Esophagus (tissue), 2 donors: ENCODE results near the gene MTTP. TPM values are rescaled to one million over a fixed set of nuclear protein-coding genes. Genes with fewer than 3 reads are reported as not detected.

Experiments
- H3K27ac ChIP-seq, 2 donors: one replicate each; pipeline ENCODE4 v1.5.1; 2013; ENCODE audit warnings: low read depth in 2 of 2, mild to moderate bottlenecking in 2 of 2, inconsistent platforms in 1 of 2, low read length in 1 of 2, moderate library complexity in 1 of 2
- H3K27me3 ChIP-seq, 2 donors: one replicate each; pipeline ENCODE4 v1.6.1; 2013; ENCODE audit warnings: low read length in 2 of 2, control low read depth in 1 of 2, mild to moderate bottlenecking in 1 of 2; ENCODE audit not compliant: insufficient read depth in 2 of 2, control insufficient read depth in 1 of 2
- H3K36me3 ChIP-seq, 2 donors: one replicate each; pipeline ENCODE4 v1.6.1; 2013; ENCODE audit warnings: low read length in 1 of 2; ENCODE audit not compliant: control insufficient read depth in 2 of 2, insufficient read depth in 2 of 2
- H3K4me1 ChIP-seq, 2 donors: one replicate each; pipeline ENCODE4 v1.6.1; 2013; ENCODE audit warnings: low read length in 1 of 2; ENCODE audit not compliant: control insufficient read depth in 2 of 2, insufficient read depth in 2 of 2
- H3K4me3 ChIP-seq, 2 donors: one replicate each; pipeline ENCODE4 v1.5.1; 2013; ENCODE audit warnings: low read length in 2 of 2, mild to moderate bottlenecking in 2 of 2, low read depth in 1 of 2, moderate library complexity in 1 of 2
- H3K9me3 ChIP-seq, 2 donors: one replicate each; pipeline ENCODE4 v1.6.1; 2013; ENCODE audit warnings: mild to moderate bottlenecking in 2 of 2, low read depth in 1 of 2, low read length in 1 of 2, moderate library complexity in 1 of 2; ENCODE audit not compliant: control insufficient read depth in 2 of 2, insufficient read depth in 1 of 2
- WGBS, 2 donors: extraction: QIAGEN DNeasy Blood & Tissue Kit; methylation state at CpG; one replicate each; pipeline ENCODE4 v1.1.7; 2013; 5-methylcytosine and 5-hydroxymethylcytosine counted together
- polyA plus RNA-seq, 2 donors: library from polyadenylated mRNA; stranded (reverse); fragments of 200-250 nt; gene quantifications; one replicate each; pipeline ENCODE4 v1.2.3, GENCODE V29; 2013
- donor health status: healthy with polysubstance abuse.
- donor health status: Bipolar disorder and iron deficiency.

The MTTP gene
- polyA plus RNA-seq, 2 donors: 0.05 to 0.08 TPM

GRCh38 chr4:99587309-99587708, 12.7 kb downstream of the MTTP start:
- H3K4me1 ChIP-seq: no peaks in the 10 kb centered on the region
- no peaks in the 10 kb centered on the region for H3K9me3 ChIP-seq
- H3K4me3 ChIP-seq: no peak overlapping the region
- H3K36me3 ChIP-seq: no peaks in the 10 kb centered on the region
- H3K27ac ChIP-seq: no peak overlapping the region
- no peaks in the 10 kb centered on the region for H3K27me3 ChIP-seq

DNA sequence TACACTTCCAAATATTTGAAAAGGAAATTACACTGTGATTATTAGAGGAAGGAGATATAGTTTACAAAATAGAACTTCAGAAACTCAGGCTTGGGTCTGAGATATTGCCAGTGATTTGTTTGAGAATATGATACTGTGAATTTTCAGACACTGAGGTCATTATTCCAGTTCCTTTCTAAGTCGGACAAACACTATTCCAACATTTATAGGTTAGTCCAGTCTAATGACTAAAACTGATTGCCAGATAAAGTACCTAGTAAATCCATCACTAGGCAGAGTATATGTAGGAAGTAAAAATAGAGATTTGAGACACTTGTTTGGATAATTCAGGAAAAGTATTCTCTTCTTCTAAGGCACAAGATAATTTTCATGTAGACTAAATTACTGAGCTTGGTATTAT, 13.2 kb downstream of the MTTP start:
- no peaks in the 10 kb centered on the region for H3K4me1 ChIP-seq
- no peaks in the 10 kb centered on the region for H3K36me3 ChIP-seq
- no peak overlapping the region for H3K27ac ChIP-seq
- WGBS, 2 donors: 47 to 63% methylated on average over 1 of the region's 1 CpG
- H3K4me3 ChIP-seq: no peak overlapping the region
- no peaks in the 10 kb centered on the region for H3K27me3 ChIP-seq
- H3K9me3 ChIP-seq: no peaks in the 10 kb centered on the region

- Histone ChIP-seq H3K36me3 (no peaks in the 10 kb centered on the region), H3K9me3 (no peaks in the 10 kb centered on the region), H3K4me3 (no peak overlapping the region), H3K4me1 (no peaks in the 10 kb centered on the region), H3K27ac (no peak overlapping the region), H3K27me3 (no peaks in the 10 kb centered on the region)
- 87 to 94% methylated on average over 3 of the region's 3 CpGs for WGBS, 2 donors
These were observed 17.1 kb downstream of the MTTP start for GRCh38 chr4:99591757-99592156.

DNA sequence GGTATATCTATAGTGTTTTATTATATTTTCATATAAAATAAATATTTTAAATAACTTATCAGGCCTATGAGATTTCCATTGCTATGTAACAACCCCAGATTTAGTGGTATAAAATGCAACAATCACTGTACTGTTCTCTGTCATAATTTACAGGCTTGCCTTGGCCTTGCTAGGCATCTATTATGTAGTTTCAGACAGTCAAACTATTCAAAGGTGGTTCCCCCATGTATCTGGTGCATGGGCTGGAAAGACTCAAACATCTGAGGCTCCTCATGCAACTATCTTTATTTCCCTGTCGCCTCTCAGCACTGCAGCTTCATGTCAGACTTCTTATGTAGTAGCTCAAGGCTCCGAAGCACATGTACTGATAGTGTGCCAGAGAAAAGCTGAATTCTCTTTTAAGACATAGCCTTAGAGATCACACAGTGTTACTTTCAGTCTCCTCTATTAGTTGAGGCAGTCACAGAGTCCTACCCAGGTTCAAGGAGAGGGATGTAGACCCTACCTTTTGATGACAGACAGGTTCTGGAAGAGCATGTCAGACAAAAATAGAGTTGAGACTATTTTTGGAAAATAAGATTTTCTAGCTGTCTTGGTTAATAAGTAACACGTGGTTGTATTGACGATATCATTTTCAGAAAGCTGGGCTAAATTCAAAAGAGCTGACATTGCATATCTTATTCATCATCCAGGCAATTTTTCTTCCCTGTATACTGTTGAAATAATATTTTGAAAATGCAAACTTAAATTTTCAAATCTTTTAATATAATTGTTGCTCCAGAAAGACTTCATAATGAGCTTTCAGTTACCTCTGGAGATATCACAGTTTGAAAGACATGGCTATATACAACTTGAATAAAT, 19.4 kb downstream of the MTTP start:
- Histone ChIP-seq H3K4me1 (no peaks in the 10 kb centered on the region), H3K36me3 (no peaks in the 10 kb centered on the region), H3K4me3 (no peak overlapping the region), H3K27ac (no peak overlapping the region), H3K9me3 (no peaks in the 10 kb centered on the region), H3K27me3 (no peaks in the 10 kb centered on the region)
- 65 to 83% methylated on average over 4 of the region's 4 CpGs for WGBS, 2 donors

- Histone ChIP-seq H3K4me3 (no peak overlapping the region), H3K4me1 (no peaks in the 10 kb centered on the region), H3K9me3 (no peaks in the 10 kb centered on the region), H3K36me3 (no peaks in the 10 kb centered on the region), H3K27me3 (no peaks in the 10 kb centered on the region), H3K27ac (no peak overlapping the region)
- 83 to 98% methylated on average over 2 of the region's 2 CpGs for WGBS, 2 donors
These were observed 20.2 kb downstream of the MTTP start for GRCh38 chr4:99594818-99595217.

DNA sequence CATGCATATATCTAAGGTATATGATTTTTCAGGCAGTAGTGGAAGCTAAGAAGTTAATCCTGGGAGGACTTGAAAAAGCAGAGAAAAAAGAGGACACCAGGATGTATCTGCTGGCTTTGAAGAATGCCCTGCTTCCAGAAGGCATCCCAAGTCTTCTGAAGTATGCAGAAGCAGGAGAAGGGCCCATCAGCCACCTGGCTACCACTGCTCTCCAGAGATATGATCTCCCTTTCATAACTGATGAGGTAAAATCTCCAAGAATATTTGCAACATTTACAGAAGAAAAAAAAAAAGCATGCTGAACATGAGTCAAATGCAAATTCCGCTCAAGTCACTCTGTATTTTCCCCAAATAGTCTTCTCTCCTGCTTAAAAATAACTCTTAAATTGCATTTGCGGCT, 32.1 kb downstream of the MTTP start:
- no peaks in the 10 kb centered on the region for H3K9me3 ChIP-seq
- H3K4me1 ChIP-seq: no peaks in the 10 kb centered on the region
- 88 to 90% methylated on average over 2 of the region's 2 CpGs for WGBS, 2 donors
- no peak overlapping the region for H3K27ac ChIP-seq
- no peak overlapping the region for H3K4me3 ChIP-seq
- no peaks in the 10 kb centered on the region for H3K27me3 ChIP-seq
- H3K36me3 ChIP-seq: no peaks in the 10 kb centered on the region

GRCh38 chr4:99608417-99608816, 33.8 kb downstream of the MTTP start:
- H3K27me3 ChIP-seq: no peaks in the 10 kb centered on the region
- WGBS, 2 donors: 92 to 95% methylated on average over 5 of the region's 5 CpGs
- H3K36me3 ChIP-seq: no peaks in the 10 kb centered on the region

DNA sequence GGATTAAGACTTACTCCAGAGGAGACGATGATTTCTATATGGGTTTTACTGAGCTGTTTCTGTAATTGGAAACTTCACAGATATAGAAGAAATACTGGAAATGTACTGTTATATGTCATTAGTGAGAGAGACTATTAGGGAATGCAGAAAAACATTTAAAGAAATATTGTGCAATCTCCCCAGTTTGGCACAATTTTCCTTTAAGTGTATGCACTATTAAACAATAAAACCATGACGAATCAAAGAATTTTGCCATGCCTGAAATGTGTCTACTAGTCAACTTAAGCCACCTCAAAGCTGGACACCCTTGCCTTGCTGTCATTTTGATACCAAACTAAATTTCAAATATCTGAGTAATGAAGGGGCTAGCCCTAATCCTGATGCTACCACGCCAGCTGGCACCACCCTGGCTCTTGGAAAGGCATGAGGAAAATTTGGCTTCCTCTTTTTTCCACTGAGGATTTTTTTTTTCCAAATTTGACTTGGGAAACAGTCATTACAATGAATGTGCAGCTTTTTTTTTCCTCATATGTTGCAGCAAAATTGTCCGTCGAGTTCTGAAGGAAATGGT, 36.1 kb downstream of the MTTP start:
- no peaks in the 10 kb centered on the region for H3K27me3 ChIP-seq
- H3K4me3 ChIP-seq: no peak overlapping the region
- H3K27ac ChIP-seq: no peak overlapping the region
- no peaks in the 10 kb centered on the region for H3K4me1 ChIP-seq
- WGBS, 2 donors: 43 to 60% methylated on average over 5 of the region's 5 CpGs
- no peaks in the 10 kb centered on the region for H3K9me3 ChIP-seq
- H3K36me3 ChIP-seq: no peaks in the 10 kb centered on the region

More at GRCh38 chr4:99608417-99608816, 33.8 kb downstream of the MTTP start:
- no peaks in the 10 kb centered on the region for H3K9me3 ChIP-seq
- H3K4me1 ChIP-seq: no peaks in the 10 kb centered on the region
- H3K4me3 ChIP-seq: no peak overlapping the region
- H3K27ac ChIP-seq: no peak overlapping the region

DNA sequence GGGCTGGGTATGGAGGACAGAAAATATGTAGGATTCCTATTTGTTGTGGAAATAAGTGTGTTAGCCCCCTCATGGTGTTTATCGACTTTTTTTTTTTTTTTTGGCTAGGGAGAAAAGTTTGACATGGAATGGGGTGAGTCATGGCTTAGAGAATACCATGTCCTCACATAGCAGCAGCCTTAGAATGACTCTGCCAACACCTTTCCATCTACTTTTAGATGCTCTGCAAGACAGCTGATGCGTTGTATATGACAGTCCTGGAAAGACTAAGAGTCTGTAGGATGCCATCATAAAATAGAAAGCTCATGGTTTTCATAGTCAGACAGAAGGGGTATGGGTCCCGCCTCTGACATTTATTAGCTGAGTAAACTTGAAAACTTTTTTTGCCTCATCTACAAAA, 37.7 kb downstream of the MTTP start:
- Histone ChIP-seq H3K27me3 (no peaks in the 10 kb centered on the region), H3K4me1 (no peaks in the 10 kb centered on the region), H3K4me3 (no peak overlapping the region), H3K36me3 (no peaks in the 10 kb centered on the region), H3K9me3 (no peaks in the 10 kb centered on the region), H3K27ac (no peak overlapping the region)
- WGBS, 2 donors: 69 to 78% methylated on average over 3 of the region's 3 CpGs

DNA sequence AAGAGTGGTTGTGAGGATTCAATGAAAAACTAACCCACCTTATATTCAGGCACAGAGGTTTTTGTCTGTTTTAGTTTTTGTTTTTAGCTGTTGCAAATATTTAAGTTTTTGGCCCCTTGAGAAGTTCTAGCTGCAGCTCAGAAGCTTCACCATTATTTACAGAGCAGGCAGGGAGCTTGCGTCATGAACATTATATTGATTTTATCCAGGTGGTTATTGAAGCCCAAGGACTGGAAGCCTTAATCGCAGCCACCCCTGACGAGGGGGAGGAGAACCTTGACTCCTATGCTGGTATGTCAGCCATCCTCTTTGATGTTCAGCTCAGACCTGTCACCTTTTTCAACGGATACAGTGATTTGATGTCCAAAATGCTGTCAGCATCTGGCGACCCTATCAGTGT, 38.1 kb downstream of the MTTP start:
- Histone ChIP-seq H3K27me3 (no peaks in the 10 kb centered on the region), H3K36me3 (no peaks in the 10 kb centered on the region), H3K4me3 (no peak overlapping the region), H3K9me3 (no peaks in the 10 kb centered on the region), H3K4me1 (no peaks in the 10 kb centered on the region), H3K27ac (no peak overlapping the region)
- 50 to 69% methylated on average over 5 of the region's 5 CpGs for WGBS, 2 donors
